CD4-positive, alpha-beta T cell treated with Interferon alpha-2 for 1 hour (primary cell): ENCODE data around the gene ARHGAP28.
"Not testable (repeated sequence)": the region's sequence is repeated elsewhere in the genome, so short reads cannot be mapped to it uniquely, and the experiment has no call there.

Experiments
- DNase-seq, 2 donors: peaks; one replicate each; pipeline ENCODE4 v3.0.0-alpha.2; 2020 to 2022

ARHGAP28 gene

DNA sequence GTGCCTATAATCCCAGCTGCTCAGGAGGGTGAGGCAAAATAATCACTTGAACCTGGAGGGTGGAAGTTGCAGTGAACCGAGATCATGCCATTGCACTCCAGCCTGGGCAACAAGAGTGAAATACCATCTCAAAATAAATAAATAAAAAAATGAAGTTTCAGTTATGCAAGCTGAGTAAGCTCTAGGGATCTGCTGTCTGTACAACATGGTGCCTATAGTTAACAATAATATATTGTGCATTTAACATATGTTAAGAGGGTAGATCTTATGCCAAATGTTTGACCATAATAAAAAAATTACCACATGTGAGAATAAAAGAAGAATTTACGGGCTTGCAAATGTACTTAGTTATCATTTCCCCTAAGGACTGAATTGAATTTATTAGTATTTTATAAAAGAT is 208.9 kb downstream of the ARHGAP28 start:
- not testable (repeated sequence) for DNase-seq

GRCh38 chr18:6939972-6940371 is 210.5 kb downstream of the ARHGAP28 start:
- DNase-seq: no peak

GRCh38 chr18:6940451-6940850 is 210.9 kb downstream of the ARHGAP28 start:
- no peak for DNase-seq

DNA sequence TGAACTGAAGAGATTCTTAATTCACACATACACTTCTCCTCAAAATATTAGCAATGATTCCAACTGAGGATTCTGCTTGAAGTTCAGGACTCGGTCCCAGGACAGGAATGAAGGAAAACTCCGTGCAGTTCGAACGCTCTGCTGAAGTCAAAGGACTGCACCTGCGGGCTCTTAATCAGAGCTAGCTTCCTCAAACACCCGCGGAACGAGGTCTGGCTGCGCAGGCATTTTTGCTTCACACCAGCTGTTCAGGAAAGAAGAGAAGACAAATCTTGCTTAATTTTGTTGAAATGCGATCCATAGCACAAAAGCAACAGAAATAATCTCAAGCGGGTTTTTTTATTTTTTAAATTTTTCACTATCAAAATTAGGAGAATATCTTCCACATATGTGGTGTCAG is 212.5 kb downstream of the ARHGAP28 start:
- no peak for DNase-seq

- no peak for DNase-seq
Observed at GRCh38 chr18:6942742-6943141, 213.2 kb downstream of the ARHGAP28 start.

- DNase-seq: no peak
Observed at GRCh38 chr18:6943143-6943542, 213.6 kb downstream of the ARHGAP28 start.

GRCh38 chr18:6947338-6948030 is 218.0 kb downstream of the ARHGAP28 start:
- no peak for DNase-seq

DNA sequence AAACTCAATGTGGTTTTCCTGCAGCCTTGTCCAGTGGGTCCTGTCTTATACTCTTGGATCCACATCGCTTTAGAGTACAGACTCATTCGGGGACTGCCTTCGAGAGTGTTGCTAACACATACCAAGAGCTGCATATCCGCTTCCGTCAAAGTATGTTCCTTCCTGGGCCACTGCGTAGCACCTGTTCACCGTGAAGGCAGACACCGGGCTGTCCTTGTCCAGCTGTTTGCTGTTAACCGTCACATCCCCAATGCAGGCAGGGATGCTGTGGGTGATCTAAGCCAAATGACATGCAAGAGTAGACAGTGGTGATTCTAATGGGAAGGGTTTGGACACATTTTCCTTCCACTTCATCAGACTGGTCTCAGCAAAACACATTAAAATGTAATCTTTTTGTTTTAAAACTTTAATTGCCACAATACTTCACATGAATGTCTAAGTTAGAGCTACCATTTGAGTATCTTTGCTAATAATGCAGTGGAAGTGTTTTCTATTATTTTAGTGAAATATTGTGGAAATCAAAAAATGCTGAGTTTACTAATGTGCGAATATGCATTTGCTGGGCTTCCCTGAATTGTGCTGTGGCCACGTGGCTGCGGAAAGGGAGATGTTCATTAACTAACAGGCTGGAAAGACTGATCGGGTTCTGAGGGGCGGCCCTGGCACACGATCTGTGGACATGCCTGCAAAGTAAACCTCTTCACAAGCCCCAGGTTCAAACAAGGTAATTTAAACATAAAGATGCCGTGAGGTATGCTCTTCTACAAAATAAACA is 219.0 kb downstream of the ARHGAP28 start:
- DNase-seq: no peak

- no peak for DNase-seq
Observed at GRCh38 chr18:6949800-6950586, 220.5 kb downstream of the ARHGAP28 start.

GRCh38 chr18:6950641-6951040 is 221.1 kb downstream of the ARHGAP28 start:
- no peak for DNase-seq

DNA sequence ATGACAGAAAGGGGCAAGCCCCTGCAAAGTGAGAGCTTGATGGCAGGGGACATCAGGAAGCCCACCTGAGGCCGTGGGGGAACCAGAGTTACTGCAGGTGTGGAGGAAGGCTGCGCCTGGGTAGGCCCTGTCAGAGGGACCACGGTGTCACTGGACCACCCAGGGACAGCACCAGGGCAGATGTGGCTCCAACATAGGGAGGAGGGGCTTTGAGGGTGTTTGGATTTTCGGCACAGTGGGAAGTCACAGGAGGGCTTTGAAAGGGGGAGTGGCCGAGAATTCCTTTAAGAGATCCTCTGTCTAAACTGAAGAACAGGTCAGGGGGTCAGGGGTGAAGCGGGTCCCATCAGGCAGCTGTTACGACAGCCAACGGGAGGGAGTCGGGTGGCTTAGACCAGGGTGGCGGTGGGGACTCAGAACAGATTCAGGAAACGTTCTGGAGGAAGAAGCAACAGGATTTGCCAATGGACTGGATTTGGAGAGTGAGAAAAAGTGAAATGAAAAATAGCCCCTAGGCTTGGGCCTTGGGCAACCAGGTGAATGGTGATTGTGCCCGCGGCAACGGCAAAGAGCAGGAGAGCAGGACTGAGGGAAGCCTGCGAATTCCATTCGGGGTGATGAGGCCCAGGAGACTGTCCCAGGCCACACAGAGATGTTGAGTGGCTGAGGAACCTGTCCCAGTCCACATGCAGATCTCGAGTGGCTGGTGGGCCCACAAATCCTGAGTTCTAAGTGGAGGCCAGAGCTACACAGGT is 222.0 kb downstream of the ARHGAP28 start:
- DNase-seq: no peak

- DNase-seq: no peak
Observed at GRCh38 chr18:6954501-6954900, 225.0 kb downstream of the ARHGAP28 start.

DNA sequence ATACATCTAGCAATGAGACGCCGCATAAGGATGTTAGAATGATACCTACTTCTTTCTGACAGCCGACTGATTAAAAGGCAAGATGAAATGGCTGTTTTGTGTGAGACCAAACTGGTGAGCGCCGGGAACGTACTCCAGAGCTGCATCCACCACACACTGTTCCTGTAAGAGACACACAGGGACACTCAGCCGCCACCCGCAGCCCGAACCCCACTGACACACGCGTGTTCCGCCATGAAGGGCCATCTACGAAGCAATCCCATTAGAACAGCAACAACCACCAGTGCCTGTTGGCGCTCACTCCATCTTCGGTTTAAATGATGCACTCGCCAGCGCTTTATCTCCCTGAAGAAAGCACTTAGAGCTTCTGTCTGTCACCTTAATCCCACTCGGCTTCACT is 225.8 kb downstream of the ARHGAP28 start:
- no peak for DNase-seq

DNA sequence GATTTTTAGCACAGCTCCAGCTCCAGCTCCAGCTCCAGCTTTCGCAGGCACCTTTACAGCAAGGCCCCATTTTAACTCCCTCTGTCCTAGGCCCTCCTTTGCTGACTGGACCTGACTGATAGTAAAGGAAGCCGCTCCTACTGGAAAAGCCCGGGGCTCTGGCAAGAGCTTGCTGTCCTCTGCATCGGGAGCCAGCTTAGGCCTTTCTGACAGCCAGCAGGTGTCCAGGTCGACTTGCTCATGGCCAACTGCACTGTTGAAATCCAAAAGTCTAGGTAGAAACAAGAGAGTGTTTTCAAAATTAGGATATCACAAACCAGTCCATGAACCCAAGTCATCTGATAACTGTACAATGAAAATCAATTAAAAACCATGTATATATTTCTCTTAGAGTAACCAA is 227.0 kb downstream of the ARHGAP28 start:
- DNase-seq: no peak

- no peak for DNase-seq
Observed at GRCh38 chr18:6956999-6957398, 227.5 kb downstream of the ARHGAP28 start.

GRCh38 chr18:6959110-6959509 is 229.6 kb downstream of the ARHGAP28 start:
- no peak for DNase-seq

GRCh38 chr18:6960124-6960523 is 230.6 kb downstream of the ARHGAP28 start:
- DNase-seq: no peak

- DNase-seq: no peak
Observed at GRCh38 chr18:6960656-6961055, 231.1 kb downstream of the ARHGAP28 start.

DNA sequence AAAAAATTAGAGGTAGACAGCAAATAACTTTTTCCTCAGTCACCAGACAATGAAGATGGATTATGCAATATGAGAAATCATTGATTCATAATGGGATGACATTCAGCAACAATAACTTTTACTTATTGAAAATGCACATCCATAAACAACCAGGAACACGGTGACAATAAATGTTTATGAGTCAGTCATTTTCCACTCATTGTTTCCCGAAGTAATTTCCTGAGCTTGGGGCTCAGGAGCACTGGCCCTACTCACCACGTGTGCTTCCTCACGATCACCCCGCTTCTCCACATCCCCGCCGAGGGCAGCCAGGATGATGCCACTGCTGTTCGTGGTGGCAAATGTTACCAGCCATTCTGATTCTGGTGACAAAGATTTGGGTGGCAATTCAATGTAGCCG is 231.8 kb downstream of the ARHGAP28 start:
- no peak for DNase-seq

DNA sequence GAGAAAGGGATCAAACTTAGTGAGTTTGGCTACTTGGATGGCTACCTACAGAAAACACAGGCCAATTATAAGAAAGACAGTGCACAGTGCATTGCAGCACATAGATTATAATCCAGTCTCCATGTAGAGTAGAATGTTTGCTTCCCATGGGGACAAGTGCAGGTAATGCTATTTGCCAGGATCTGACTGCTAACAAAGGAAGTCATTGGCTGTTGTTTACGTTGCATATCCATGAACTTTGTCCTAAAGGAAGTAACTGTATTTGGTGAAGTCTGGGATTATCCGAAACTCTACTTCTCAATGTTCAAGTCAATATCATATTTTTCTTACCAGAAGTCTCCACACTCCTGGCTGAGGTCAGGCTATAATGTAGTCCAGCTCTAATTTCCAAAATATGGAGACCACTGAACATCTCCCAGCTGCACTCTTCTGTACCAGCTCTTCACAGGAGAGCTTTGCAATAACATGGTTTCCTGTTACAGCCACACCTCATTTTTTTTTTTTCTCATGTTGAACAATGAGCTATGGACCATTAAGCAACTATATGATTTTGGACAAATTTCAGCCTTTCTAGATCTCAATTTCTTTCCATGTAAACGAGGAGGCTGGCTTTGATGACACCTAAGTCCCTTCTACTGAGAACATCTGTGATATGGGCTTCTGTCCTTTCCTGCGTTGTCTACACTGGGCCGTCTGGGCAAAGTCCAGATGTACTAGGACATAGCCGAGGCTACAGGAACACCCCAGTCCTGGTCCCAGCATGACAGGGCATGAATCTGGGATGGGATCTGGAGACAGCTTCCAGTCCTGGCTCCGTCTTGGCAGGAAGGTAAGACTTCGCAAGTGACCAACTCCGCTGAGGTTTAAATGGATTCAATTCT is 233.3 kb downstream of the ARHGAP28 start:
- DNase-seq: no peak

GRCh38 chr18:6963452-6964097 is 234.1 kb downstream of the ARHGAP28 start:
- DNase-seq: no peak
